ENCODE results near the gene PHF21A.

The PHF21A gene

DNA sequence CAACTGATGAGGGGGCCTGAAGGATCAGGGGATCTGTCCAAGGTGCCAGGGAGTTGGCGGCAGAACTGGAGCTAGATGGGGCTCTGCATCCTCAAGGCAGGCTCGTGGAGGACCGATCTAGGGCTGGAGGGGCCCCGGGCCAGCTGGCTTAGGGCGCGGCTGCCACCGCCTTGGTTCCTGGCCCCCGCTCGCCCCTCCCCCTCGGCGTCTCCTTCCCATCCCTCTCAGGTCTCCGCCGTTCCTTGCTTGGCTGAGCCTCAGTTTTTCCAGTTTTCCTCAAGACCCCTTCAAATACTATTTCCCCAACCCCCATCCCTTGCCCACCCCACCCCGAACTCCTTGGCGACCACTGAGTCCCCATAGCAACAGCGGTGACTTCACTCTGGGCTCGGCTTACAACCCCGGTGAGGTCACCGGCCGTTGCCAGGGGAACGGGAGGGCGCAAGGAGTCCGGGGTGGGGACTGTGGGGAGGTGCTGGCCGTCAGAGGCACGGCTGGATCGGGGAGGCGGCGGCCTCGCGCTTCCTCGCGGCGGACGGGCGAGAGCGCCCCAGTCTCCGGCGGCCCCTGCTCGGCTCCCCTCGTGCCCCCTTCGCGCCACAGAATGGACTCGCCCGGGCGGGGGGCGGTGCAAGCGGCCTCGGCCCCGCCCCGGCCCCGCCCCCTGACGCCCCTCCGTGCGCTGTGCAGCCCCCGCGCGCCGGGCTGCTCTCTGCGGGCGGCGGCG lies 221.6 kb downstream of the PHF21A start:
- peak; percentile 44 for DNase-seq

DNA sequence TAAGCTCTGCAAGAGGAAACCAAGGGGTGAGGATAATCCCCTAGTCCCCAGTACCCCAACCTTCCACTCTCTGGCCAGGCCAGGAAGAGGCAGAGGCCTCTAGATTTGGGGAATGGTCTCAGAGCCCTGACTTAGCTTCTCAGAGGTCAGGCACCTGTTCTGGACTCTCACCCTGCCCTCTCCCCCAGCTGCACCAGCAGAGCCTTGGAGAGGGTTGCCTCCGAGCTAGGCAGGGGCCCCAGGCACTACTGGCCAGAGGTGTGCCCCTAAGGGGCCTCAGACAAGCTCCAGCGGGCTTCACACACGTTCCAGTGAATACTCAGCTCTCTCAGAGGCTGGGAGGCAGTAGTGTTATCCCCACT lies 222.2 kb downstream of the PHF21A start:
- DNase-seq = no peak

DNA sequence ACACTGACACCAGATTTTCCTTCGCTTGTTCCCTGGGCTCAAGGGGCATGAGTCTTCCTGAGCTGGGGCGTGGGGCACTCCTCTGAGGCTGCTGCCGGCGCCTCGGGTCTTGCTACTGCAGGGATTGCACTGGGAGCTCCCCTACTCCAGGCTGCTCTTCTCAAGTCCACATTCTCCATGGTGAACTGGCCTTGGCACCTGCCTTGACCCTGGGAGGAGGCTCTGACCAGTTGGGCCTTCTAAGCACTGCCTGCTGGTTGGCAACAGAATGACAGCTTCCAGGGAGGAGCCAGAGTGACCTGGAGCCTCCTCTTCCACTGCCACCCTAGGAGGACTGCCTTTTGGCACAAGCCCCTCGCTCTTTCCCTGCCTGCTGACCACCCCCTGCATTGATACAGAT lies 223.7 kb downstream of the PHF21A start:
- DNase-seq = no peak

DNA sequence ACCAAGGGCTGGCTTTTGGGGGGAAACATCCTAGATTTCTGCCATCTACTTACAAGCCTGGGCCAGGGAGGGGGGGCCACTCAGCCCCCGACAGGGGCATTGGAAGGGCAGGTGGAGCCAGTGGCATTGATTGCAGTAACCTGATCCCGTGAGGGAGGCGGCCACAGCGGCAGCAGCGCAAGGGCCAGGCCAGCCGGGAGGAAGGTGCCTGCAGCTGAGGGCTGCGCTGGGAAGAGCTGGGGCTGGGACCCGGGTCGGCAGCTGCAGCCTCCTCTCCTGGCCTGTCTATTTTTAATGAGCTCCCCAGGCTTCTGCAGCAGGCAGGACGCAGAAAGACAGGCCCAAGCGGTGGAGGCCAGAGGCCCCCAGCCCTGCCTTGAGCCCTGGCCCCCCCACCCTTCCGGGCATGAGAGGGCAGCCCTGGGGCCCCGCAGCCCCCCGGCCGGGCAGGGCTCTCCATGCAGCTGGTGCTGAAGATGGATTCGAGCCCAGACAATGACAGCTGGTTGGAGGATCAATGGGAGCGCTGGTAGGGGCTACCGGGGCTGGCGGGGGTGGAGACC lies 224.8 kb downstream of the PHF21A start:
- DNase-seq = no peak

DNA sequence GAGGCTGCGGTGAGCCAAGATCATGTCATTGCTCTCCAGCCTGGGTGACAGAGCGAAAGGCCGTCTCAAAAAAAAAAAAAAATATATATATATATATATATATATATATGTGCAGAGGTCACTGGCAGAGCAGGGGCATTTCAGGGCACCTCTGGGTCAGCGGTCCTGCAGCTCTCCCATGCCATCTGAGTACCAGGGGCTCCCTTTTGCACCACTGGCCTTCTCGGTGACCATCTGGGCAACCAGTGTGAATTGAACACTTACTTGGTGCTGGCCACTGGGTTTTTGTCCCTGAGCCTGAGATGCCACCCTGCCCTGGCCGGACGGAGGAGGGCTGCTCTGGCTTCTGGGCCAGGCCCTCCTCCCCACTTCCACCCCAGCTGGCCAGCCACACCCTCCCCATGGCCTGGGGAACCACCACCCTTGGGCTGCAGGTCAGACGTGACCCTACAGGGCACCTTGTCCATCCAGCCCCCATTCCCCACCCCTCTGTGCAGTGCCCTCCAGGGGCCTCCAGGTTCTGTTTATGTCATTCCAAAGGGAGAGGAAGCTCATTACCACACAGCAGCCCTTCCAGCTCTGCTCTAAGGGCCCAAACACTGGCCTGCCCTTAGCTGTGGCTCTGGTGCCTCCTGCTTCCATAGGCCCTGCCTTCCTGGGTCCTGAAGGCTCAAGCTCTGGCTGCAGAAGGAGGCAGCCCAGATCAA lies 225.5 kb downstream of the PHF21A start:
- no peak for DNase-seq

DNA sequence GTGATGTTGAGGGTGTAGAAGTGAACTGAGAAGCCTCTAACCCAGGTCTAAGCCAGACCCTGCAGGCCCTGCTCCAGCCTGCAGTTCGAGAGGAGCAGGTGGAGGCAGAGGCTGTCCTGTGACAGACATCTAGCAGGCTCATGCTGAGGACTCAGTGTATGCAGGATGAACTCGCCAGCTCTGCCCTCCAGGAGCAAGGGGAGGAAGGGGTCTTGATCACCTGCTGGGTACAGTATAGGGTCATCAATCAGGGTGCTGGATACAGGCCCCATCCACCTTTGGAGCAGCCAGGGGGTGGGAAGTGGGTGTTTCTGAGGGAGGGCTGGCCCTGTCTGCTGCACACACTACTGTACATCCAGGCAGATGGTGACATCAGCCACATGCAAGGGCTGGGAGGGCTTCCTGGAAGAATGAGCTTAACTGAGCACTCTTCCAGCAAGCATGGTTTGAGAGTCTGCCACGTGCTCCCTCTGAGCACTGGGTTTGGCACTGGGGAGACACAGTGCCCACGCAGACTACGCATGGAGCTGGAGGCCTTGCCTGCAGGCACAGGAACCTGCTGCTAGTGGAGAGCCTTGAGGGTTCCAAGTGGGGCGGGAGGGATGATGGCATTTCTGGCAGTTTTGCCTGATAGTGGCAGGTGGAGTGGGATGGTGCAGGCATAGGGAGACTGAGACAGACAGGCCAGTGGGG lies 226.6 kb downstream of the PHF21A start:
- DNase-seq = no peak

DNA sequence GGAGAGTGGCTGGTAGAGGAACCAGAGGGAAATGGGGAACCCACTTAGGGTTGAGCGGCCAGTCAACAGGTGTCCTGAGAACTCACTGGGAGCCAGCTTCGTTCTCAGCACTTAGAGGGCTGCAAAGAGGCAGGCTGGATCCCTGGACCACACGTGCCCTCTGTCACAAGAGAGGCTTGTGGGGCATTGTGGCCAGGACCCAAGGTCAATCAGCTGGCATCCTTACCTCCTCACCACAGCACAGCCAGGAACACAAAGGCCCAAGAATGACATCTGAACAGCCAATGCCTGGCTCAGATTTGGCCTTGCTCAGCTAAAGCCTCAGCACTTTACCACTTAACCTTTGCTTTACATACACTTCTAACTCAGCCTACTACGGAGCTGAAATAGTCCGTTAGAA lies 228.4 kb downstream of the PHF21A start:
- no peak for DNase-seq

DNA sequence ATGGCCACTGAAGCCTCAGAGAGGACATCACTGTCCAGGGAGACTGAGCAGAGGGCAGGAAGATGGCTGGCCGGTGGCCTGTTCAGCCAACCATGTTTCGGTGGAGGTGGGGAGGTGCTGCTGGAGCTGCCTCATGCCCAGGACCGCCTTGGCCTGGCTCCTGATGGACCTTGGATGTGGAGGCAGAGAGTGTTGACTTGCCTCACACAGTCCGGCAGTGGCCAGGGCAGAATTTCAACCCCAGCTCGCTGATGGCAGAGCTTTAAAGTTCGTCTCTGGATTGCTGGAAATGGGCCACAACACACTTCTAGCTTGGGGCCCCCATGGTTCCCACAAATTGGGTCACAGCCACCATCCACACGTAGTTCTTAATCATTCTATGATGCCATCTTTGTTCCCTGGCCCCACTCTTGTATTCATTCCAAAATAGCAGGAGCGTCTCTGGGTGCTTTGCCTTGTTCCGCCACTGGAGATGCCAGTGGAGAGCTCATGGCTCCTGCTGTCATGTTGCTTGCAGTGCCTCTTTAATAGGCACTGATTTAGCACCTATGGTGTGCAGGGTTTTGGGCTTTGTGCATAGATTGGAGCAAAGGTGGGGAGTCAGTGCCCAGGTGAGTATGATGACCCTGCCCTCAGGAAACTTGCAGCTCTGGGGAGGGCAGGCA lies 230.2 kb downstream of the PHF21A start:
- DNase-seq = no peak

DNA sequence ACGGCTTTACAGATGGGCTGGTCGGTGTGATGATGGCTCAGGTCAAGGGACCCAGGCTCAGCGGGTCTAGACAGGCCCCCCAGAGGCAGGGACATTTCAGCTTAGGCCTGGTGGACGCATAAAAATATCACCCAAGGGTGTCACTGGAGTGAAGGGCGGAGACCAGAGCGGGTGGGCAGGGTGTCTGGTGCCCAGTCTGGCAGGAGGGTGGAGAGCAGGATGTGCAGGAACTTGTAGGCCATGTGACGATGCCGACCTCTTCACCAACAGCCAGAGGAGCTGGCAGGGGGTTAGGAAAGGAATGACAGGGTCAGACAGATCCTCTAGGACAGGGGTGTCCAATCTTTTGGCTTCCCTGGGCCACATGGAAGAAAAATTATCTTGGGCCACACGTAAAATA lies 231.3 kb downstream of the PHF21A start:
- DNase-seq = no peak

DNA sequence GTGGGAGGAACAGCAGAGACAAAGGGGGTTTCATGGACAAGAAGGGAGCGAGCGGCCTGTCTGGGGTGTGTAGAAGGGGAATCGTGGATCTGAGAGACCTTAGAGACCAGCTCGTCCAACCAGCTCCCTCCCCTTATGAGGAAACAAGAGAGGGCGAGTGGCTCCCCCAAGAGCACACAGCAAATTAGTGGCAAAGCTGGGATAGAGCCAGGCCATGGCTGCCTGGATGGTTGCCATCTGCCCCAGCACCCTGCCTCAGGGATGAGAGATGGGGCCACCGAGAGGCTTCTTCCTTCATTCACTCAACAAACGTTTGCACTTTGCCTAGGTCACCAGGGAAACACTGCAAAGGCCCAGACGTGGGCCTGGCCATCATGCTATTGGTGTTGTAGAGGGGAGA lies 231.7 kb downstream of the PHF21A start:
- no peak for DNase-seq

DNA sequence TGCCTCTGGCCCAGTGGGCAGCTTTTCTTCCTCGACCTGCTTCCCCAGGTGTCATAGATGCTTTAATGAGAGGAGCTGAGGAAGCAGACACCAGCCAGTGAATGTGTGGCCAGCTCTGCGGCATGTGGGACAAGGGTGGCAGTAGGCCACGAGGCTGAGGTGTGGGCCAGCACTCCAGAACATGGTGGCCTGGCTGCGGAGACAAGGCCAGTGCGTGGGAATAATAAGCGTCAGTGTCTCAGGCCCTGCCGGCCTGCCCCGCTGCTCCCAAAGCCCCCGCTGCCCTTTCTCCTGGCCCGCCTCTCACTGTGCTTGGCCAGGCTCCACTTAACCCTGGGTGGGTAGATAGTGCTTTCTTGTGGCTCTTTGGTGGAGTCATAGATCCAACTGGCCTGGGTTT lies 233.7 kb downstream of the PHF21A start:
- no peak for DNase-seq

DNA sequence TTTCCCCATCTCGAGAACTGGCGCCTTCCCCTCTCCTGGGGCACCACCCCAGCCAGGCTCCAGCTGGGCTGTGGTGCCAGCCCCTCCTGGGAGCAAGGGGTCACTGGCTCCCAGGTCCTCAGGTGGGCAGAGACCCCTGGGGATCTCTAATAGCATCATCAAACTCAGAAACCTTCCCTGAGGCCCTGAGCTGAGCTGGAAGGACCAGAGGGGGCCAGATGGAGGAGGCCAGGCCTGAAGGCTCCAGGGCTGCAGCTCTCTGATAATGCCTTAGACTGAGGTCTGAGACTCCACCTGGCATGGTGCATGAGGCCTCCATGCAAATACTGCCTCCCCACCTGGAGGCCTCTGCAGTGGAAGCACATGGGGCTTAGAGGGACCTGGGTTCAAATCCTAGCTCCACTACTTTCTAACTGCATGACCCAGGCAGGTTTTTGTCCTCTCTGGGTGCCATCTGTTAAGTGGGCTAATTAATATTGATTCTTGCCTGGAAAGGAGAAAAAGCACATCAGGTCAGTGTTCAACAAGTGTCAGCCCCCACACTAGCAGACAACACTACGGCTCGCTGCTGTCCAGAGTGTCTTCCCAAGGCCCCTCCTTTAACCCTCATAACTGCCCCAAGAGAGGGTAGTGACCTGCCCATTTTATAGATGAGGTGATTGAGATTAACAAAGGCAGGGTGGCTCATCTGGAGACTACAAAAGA lies 234.3 kb downstream of the PHF21A start:
- no peak for DNase-seq

DNA sequence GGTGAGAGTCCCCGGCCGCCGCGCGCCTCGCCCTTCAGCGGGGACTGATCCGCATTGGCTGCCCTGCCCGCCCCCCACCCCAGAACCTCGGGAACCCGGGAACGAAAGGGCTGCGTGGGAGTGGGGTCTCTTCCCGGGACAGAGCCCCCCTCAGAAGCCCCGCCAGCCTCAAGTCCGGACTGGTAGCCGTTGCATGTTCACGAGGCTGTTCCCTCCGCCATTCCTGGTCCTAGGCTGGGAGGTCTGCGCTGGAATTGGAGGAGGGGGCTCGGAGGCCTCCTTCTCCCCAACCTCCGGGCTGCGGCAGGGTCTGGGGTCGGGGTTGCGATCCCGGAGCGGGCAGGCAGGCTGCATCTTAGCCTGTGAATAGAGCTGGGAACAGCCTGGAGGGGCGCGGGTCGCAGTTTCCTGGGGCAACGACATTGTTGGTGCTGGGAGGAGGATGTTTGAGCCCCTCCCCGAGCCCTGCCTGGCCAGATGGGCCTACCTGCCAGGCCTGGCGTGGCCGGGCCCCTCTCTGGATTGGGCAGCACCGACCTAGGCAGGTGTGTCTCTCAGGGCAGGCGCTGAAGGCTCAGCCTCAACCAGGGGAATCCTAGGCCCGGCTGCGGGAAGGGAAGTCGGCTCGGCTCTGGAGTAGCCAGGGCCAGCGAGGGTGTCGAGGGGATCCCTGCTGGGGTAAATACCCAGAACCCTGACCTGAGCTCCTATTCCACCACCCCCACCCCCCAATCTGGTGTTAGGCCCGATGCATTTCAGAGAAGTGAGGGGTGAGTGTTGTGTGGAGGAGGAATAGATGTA lies 235.1 kb downstream of the PHF21A start:
- no peak for DNase-seq

DNA sequence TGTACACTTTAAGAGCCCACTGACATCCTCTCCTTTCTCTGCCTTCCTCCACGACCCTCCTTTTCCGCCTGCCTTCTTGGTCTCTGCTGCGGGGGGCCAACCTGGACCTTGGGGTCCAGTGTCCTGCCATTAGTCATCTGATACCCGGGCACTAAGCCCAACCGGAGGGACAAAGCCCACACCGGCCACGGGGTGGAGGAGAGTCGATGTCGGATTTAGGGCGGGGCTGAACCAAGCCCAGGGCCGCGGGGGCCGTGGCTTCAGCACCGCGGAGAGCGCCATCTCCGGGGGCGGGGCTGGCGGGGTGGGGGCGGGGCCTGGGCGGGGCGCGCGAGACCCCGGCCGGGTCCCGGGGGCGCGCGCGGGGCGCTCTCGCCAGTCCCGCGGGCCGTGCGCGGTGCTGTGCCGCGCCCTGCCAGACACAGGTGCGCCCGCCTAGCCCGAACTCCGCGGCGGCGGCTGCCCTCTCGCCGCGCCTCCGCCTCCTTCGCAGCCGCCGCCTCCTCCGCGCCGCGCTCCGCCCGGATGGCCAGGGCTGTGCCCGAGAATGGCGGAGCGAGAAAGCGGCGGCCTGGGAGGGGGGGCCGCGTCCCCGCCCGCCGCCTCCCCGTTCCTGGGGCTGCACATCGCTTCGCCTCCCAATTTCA lies 235.9 kb downstream of the PHF21A start, which contains the start of gene MAPK8IP1:
TSS of gene MAPK8IP1 (plus strand) at position 378 of the 647 bp plus-strand sequence. CDS start at position 548, 170 bp downstream.
- peak; percentile 51 for DNase-seq

DNA sequence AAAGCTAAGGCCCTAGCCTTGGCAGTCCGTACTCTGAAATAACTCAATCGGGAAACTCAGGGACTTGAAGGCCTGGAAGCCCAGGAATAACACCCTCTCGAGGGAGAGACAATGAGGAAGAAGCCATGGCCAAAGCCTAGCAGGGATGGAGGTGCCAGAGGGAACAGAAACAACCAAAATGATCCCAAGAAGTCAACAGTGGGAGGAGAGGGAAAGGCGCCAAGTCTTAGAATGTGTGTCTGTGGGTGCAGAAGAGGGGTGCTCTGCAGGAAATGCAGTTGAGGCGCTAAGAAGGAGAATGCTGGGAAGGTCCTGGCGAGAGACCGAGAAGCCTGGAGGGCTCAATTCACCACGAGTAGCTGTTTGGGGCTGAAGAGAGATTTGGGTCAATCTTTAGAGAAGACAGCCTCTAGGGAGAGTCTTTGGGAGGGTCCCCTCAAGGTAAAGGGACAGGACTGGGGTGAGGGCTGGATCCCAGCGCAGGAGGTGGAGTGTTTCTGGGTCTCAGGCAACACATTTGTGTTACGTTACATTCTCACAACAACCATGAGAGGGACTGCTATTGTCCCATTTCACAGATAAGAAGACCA lies 236.6 kb downstream of the PHF21A start:
- DNase-seq = no peak

Measured in effector CD8-positive, alpha-beta T cell (primary cell).